ENCODE measurements around the gene A1CF.
"Not testable (repeated sequence)": the region's sequence is repeated elsewhere in the genome, so short reads cannot be mapped to it uniquely, and the experiment has no call there.

A1CF gene

DNA sequence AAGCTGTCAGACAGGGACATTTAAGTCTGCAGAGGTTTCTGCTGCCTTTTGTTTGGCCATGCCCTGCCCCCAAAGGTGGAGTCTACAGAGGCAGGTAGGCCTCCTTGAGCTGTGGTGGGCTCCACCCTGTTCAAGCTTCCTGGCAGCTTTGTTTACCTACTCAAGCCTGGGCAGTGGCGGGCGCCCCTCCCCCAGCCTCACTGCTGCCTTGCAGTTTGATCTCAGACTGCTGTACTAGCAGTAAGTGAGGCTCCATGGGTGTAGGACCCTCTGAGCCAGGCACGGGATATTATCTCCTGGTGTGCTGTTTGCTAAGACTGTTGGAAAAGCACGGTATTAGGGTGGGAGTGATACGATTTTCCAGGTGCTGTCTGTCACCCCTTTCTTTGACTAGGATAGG is 97.5 kb downstream of the A1CF start:
- DNase-seq (ENCODE audit: low spot score) = not testable (repeated sequence)

DNA sequence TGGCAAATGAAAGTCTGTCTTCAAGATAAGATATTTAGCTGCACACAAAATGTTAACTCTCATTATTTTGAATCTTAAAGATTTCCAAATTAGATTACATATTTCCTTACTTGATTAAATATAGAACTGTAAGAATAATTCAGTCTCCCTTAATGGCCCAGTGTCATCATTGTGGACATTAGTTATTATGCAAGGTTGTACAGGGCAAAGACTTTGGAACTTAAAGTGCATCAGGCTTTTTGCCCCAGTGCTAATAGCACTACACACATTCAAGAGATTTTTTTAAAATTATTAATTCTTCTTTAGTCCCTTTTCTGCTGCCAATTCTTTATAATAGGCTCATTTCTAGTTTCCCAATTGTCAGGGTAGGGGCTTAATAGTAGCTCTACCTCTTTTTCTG is 103.4 kb downstream of the A1CF start:
- DNase-seq (ENCODE audit: low spot score) = not testable (repeated sequence)

DNA sequence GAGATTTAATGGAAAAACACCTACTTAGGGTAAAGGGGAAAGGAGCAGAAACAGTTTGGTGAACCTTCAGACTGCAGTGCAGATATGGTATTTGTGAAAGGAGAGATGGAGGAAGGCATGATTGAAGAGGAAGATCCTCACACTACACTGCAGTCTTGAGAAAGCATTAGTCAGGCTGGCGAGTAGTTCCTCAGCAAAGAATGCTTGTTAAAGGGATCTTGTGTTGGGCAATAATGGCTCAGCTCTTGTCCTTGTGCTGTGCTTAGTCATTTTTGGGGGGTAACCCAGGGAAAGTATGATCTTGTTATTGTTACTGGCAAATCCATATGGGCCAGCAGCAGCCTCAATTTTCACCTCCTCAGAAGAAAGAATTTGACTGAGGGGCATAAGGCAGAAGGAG is 105.4 kb downstream of the A1CF start:
- not testable (repeated sequence) for DNase-seq (ENCODE audit: low spot score)

DNA sequence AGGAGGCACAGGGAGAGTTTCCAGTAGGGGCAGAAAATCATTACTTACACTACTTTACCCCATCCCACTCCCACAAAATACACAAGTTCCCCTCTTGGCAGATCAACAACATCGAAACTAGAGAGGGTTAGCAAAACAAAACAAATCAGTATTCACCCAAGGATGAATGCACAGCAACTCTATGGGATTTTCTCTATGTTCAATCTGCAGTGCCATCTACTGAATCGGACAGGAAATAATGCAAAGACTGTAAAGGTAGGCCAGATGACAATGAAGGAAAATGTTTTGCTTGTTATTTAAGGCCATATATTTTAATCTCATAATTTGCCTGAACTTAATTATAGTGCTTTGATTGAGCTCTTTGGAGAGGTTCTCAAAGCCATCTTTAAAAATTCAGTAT is 110.6 kb downstream of the A1CF start:
- DNase-seq (ENCODE audit: low spot score) = not testable (repeated sequence)

DNA sequence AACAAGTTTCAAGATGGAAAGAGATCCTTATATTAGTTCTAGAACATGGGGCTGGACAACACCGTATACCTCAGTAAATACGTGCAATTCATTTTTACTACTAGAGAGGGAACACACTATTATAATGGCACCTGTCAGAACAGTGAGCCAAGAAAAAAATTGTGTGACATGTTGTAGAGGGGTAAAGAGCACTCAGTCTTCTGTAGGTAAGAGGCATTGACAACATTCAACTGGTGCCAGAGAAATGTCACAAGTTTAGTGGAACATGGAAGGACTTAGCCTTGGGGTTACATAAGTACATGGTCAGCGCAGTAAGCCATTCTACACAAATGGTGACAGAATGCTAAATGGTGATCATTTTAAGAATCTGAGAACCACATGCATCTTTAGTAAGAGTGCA is 113.4 kb downstream of the A1CF start:
- not testable (repeated sequence) for DNase-seq (ENCODE audit: low spot score)

DNA sequence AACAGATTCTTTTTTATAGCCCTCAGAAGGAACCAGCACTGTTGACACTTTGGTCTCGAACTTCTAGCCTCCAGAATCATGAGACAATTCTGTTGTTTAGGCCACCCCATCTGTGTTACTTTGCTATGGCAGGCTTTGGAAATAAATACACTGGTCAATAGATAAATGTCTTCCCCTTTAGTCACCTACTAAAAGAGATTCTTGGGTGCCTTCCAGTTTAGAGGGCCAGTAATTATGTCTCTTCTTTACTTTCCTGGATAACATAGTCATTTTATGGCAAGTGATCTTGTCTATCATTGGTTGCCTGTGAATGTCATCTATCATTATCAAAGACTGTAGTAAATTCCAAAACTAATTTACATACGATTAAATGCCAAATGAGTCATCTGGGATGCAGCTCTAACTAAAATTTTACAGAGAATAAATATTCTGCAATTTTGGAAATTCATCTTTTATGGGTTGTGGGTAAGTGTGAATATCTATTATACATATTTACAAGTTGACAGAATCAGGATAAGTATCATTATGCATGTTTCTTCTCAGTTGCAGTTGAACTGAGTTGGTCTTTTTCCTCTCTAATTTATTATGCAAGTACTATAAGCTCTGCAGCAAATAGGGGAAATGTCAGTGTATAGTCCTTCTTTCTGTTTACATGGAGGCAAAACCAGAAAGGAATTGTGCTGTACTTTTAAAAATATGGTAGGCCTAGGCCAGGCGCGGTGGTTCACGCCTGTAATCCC is 118.5 kb downstream of the A1CF start:
- DNase-seq (ENCODE audit: low spot score) = not testable (repeated sequence)
